Measurements from ENCODE around the gene OPCML. TPM values are rescaled to one million over a fixed set of nuclear protein-coding genes. Genes with fewer than 3 reads are reported as not detected.

The OPCML gene
- total and polyA plus RNA-seq, 7 donors: 0.01 to 0.80 (median 0.07) TPM; not detected in 4

DNA sequence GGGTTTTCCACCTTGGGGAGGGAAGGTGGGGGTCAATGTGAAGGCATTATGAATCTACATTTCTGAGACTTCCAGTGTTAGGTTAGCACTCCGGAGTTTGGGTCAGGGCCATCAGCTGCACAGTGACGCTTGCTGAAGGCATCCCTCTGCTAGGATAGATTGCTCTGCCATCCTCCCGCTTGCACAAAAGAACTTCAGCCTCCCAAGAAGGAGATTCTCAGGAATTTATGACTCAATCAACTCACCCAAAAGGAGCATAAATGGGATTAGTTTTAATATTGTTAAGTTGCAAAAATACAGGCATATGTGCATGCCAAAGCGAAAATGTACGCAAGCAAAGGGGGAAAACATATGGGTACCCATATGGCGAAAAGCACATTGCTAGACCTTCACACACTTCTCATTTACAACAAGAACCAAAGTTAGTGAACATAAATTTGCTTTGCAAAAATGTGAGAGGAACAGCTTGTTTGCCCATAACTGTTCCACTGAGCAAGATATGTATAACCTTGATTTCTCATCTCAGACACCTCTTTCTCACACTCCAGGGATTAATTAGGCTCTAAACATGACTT is 1013.0 kb downstream of the OPCML start:
- intact Hi-C loops (cut with DNase I): no loop called here
- Histone ChIP-seq H3K4me1 (no peaks in the 10 kb centered on the region), H3K27ac (no peak overlapping the region), H3K36me3 (ENCODE audit: insufficient read depth in 1 of 2, low read depth in 1 of 2) (no peaks in the 10 kb centered on the region), H3K27me3 (ENCODE audit: insufficient read depth in 3 of 3, low read length in 2 of 3) (no peaks in the 10 kb centered on the region), H3K4me3 (no peak overlapping the region), H3K9me3 (no peaks in the 10 kb centered on the region)
- 61 to 66% (median 63%) methylated on average over 6 of the region's 6 CpGs for WGBS, 3 donors
- no peak for TF ChIP-seq CTCF (IDR thresholded peaks at IDR 0.05)
- ATAC-seq (no peak), DNase-seq (no peak)

- no peaks in the 10 kb centered on the region for H3K4me1 ChIP-seq
- TF ChIP-seq CTCF (IDR thresholded peaks at IDR 0.05): no peak
Observed at GRCh38 chr11:132504501-132505041, 1027.7 kb downstream of the OPCML start.

DNA sequence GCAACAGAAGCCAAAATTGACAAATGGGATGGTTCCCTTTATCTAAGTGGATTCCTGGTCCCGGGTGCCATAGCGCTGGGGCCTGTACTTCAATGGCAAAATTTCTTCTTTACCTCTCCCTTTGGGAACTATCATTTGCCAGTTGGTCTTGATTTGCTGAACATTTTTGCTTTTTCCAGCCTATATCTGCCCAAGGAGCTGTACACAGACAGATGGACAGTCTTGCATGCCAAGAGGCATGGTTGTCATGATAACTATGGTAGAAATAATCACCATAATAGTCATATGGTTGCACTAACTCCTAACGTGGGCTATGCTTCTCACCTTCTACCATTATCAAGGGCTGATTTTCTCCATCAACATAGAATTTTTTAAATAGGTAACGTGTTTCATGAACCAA is 1030.9 kb downstream of the OPCML start:
- ATAC-seq: no peak
- Histone ChIP-seq H3K4me1 (no peaks in the 10 kb centered on the region), H3K9me3 (no peaks in the 10 kb centered on the region), H3K27ac (no peak overlapping the region), H3K27me3 (ENCODE audit: insufficient read depth in 3 of 3, low read length in 2 of 3) (no peaks in the 10 kb centered on the region), H3K36me3 (ENCODE audit: insufficient read depth in 1 of 2, low read depth in 1 of 2) (no peaks in the 10 kb centered on the region), H3K4me3 (no peak overlapping the region)
- intact Hi-C loops (cut with DNase I): no loop called here
- TF ChIP-seq CTCF (IDR thresholded peaks at IDR 0.05): no peak
- DNase-seq: no peak
- WGBS, 3 donors: 79 to 83% (median 79%) methylated on average over 4 of the region's 4 CpGs

More at GRCh38 chr11:132504501-132505041, 1027.7 kb downstream of the OPCML start:
- H3K4me3 ChIP-seq: no peak overlapping the region
- no peaks in the 10 kb centered on the region for H3K9me3 ChIP-seq
- DNase-seq (no peak), ATAC-seq (no peak)
- H3K27me3 ChIP-seq (ENCODE audit: insufficient read depth in 3 of 3, low read length in 2 of 3): no peaks in the 10 kb centered on the region
- no peaks in the 10 kb centered on the region for H3K36me3 ChIP-seq (ENCODE audit: insufficient read depth in 1 of 2, low read depth in 1 of 2)
- H3K27ac ChIP-seq: no peak overlapping the region
- WGBS, 3 donors: 44 to 46% (median 46%) methylated on average over 8 of the region's 8 CpGs
- intact Hi-C loops (cut with DNase I): no loop called here

DNA sequence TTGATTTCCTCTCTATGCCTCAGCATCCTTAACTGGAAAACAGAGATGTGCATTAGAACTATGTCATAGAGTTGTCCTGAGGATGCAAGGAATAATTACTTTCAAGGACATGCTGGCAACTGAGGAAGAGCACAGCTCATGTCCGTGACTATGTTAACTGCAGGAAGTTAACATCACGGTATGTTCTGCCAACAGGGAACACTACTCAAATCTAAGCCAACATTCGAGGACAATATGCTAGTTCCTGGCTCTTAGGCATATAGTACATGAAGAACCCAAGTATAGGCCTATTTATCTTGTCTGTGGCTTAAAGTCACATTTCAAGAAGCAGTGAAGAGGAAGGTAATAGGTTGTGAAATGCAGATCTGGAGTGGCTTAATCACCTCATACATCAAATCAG is 1032.6 kb downstream of the OPCML start:
- Histone ChIP-seq H3K27me3 (ENCODE audit: insufficient read depth in 3 of 3, low read length in 2 of 3) (no peaks in the 10 kb centered on the region), H3K9me3 (no peaks in the 10 kb centered on the region), H3K27ac (no peak overlapping the region), H3K36me3 (ENCODE audit: insufficient read depth in 1 of 2, low read depth in 1 of 2) (no peaks in the 10 kb centered on the region), H3K4me1 (no peaks in the 10 kb centered on the region), H3K4me3 (no peak overlapping the region)
- 11 to 28% (median 20%) methylated on average over 3 of the region's 3 CpGs for WGBS, 3 donors
- intact Hi-C loops (cut with DNase I): no loop called here
- no peak for ATAC-seq
- no peak for TF ChIP-seq CTCF (IDR thresholded peaks at IDR 0.05)
- no peak for DNase-seq

- H3K27me3 ChIP-seq (ENCODE audit: insufficient read depth in 3 of 3, low read length in 2 of 3): no peaks in the 10 kb centered on the region
- intact Hi-C loops (cut with DNase I): no loop called here
- TF ChIP-seq CTCF (IDR thresholded peaks at IDR 0.05): no peak
- H3K4me3 ChIP-seq: no peak overlapping the region
- H3K4me1 ChIP-seq: no peaks in the 10 kb centered on the region
- no peak overlapping the region for H3K27ac ChIP-seq
- no peaks in the 10 kb centered on the region for H3K9me3 ChIP-seq
- no peak for DNase-seq
- H3K36me3 ChIP-seq (ENCODE audit: insufficient read depth in 1 of 2, low read depth in 1 of 2): no peaks in the 10 kb centered on the region
- no peak for ATAC-seq
Observed at GRCh38 chr11:132496341-132496740, 1036.0 kb downstream of the OPCML start.

Measured in psoas muscle (tissue), 8 donors.